HG02938 (cell line): ENCODE data around the gene GIPR.
"Not testable (repeated sequence)": the region's sequence is repeated elsewhere in the genome, so short reads cannot be mapped to it uniquely, and the experiment has no call there.

Source experiments
- ATAC-seq: cut with Tn5 transposase; IDR thresholded peaks from one replicate; pipeline ENCODE4 v1.9.1; 2021; ENCODE audit warnings: mild to moderate bottlenecking, moderate library complexity; ENCODE audit not compliant: unreplicated experiment

The GIPR gene

GRCh38 chr19:45691516-45692186, 23.6 kb downstream of the GIPR start, which contains the start of gene SNRPD2:
TSS of gene SNRPD2 (minus strand) at chr19:45691953. CDS start at chr19:45691888, 65 bp downstream.
- peak; percentile 56 for ATAC-seq

- ATAC-seq: peak; percentile 84
Measured at GRCh38 chr19:45692187-45693105, 24.4 kb downstream of the GIPR start, which contains the start of gene QPCTL. TSS of gene QPCTL (plus strand) at chr19:45692666. CDS start at chr19:45692704, 38 bp downstream.

GRCh38 chr19:45693106-45693788, 25.2 kb downstream of the GIPR start:
- no peak for ATAC-seq

GRCh38 chr19:45701676-45702075, 33.7 kb downstream of the GIPR start:
- ATAC-seq: no peak

- ATAC-seq: no peak
Measured at GRCh38 chr19:45705115-45705514, 37.1 kb downstream of the GIPR start.

- ATAC-seq: no peak
Measured at GRCh38 chr19:45705710-45706415, 37.8 kb downstream of the GIPR start.

- no peak for ATAC-seq
Measured at GRCh38 chr19:45710356-45711130, 42.5 kb downstream of the GIPR start.

- ATAC-seq: no peak
Measured at GRCh38 chr19:45711851-45712698, 44.1 kb downstream of the GIPR start.

- ATAC-seq: no peak
Measured at GRCh38 chr19:45712699-45713067, 44.7 kb downstream of the GIPR start.

GRCh38 chr19:45713141-45713540, 45.1 kb downstream of the GIPR start:
- no peak for ATAC-seq

GRCh38 chr19:45715139-45715538, 47.1 kb downstream of the GIPR start:
- no peak for ATAC-seq

- ATAC-seq: no peak
Measured at GRCh38 chr19:45716359-45717130, 48.5 kb downstream of the GIPR start.

GRCh38 chr19:45717131-45717982, 49.3 kb downstream of the GIPR start:
- ATAC-seq: peak; percentile 86

GRCh38 chr19:45717983-45718650, 50.1 kb downstream of the GIPR start:
- no peak for ATAC-seq

GRCh38 chr19:45720065-45720464, 52.0 kb downstream of the GIPR start:
- ATAC-seq: not testable (repeated sequence)

- ATAC-seq: not testable (repeated sequence)
Measured at GRCh38 chr19:45728683-45729082, 60.7 kb downstream of the GIPR start.

- no peak for ATAC-seq
Measured at GRCh38 chr19:45729800-45730290, 61.8 kb downstream of the GIPR start.
